Left kidney (tissue), 1 donor: ENCODE measurements around the gene ORAI3. TPM values are rescaled to one million over a fixed set of nuclear protein-coding genes. Genes with fewer than 3 reads are reported as not detected.

Experiments used
- polyA plus RNA-seq: library from polyadenylated mRNA; unstranded; fragments of 120-200 nt; gene quantifications from one replicate; pipeline ENCODE4 v1.2.1, GENCODE V29; 2013; ENCODE audit not compliant: insufficient read length

The ORAI3 gene
- polyA plus RNA-seq, 1 donor = 17.2 TPM

Other genes starting within 250 kb of the ORAI3 start
- 37.1 TPM for gene SRCAP, start 249.9 kb upstream of the ORAI3 start, polyA plus RNA-seq
- gene PHKG2, start 200.6 kb upstream of the ORAI3 start, polyA plus RNA-seq = 39.8 TPM
- gene CFAP119, start 187.0 kb upstream of the ORAI3 start, polyA plus RNA-seq = 8.8 TPM
- gene RNF40, start 186.7 kb upstream of the ORAI3 start, polyA plus RNA-seq = 121 TPM
- gene ZNF629, start 161.9 kb upstream of the ORAI3 start, polyA plus RNA-seq = 27.6 TPM
- gene BCL7C, start 55.0 kb upstream of the ORAI3 start, polyA plus RNA-seq = 35.0 TPM
- 6.4 TPM for gene CTF1, start 52.5 kb upstream of the ORAI3 start, polyA plus RNA-seq
- 16.9 TPM for gene FBXL19, start 25.5 kb upstream of the ORAI3 start, polyA plus RNA-seq
- 17.6 TPM for gene SETD1A, start 8.7 kb downstream of the ORAI3 start, polyA plus RNA-seq
- gene HSD3B7, start 36.1 kb downstream of the ORAI3 start, polyA plus RNA-seq = 6.7 TPM
- gene STX1B, start 61.6 kb downstream of the ORAI3 start, polyA plus RNA-seq = 2.5 TPM
- 38.6 TPM for gene STX4, start 84.5 kb downstream of the ORAI3 start, polyA plus RNA-seq
- gene ZNF668, start 125.2 kb downstream of the ORAI3 start, polyA plus RNA-seq = 5.1 TPM
- gene ZNF646, start 125.4 kb downstream of the ORAI3 start, polyA plus RNA-seq = 10.3 TPM
- gene PRSS53, start 139.9 kb downstream of the ORAI3 start, polyA plus RNA-seq = 1.3 TPM
- gene VKORC1, start 145.7 kb downstream of the ORAI3 start, polyA plus RNA-seq = 58.1 TPM
- 33.6 TPM for gene BCKDK, start 159.3 kb downstream of the ORAI3 start, polyA plus RNA-seq
- 73.8 TPM for gene KAT8, start 168.6 kb downstream of the ORAI3 start, polyA plus RNA-seq
- gene PRSS8, start 186.7 kb downstream of the ORAI3 start, polyA plus RNA-seq = 54.4 TPM
- gene PRSS36, start 201.0 kb downstream of the ORAI3 start, polyA plus RNA-seq = 0.67 TPM
- gene FUS, start 231.1 kb downstream of the ORAI3 start, polyA plus RNA-seq = 928 TPM